ENCODE results near the gene SHISA7. TPM values are rescaled to one million over a fixed set of nuclear protein-coding genes. Genes with fewer than 3 reads are reported as not detected.

SHISA7 gene
- total RNA-seq, 8 experiments from 2014 or later, result 0.10 to 3.4 (median 1.5) TPM

DNA sequence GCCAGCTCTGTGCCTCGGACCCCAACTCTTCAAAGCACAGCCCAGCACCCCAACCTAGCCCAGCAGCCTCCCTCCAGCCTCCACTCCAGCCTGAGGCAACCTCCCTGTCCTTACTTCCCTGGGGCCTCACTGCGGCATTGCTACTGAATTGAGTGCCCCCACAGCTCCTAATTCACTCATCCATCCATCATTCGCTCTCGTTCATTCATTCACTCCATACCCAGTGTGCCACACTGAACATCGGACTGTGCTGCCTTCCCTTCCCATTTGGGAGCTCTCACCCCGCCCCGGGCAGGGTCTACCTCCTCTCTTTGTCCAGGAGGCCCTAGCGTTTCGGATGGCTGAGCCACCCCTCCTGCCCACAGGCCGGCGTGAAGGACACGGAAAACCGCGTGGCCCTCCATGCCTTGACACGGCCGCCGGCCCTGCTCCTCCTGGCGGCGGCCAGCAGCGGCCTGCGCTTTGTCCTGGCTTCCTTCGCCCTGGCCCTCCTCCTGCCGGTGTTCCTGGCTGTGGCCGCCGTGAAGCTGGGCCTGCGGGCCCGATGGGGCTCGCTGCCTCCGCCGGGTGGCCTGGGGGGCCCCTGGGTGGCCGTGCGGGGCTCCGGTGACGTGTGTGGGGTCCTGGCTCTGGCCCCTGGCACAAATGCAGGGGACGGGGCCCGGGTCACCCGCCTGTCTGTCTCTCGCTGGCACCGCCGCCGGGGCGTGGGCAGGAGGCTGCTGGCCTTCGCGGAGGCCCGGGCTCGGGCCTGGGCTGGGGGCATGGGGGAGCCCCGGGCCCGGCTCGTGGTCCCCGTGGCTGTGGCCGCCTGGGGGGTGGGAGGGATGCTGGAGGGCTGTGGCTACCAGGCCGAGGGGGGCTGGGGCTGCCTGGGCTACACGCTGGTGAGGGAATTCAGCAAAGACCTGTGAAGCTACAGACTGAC lies 43.2 kb upstream of the SHISA7 start:
- peak in 2 of 8 experiments; percentile 3 to 16 for ATAC-seq (replicated peaks in 6 of 8)
- H3K4me3 ChIP-seq, result peak overlapping the region; percentile 17 to 91 (median 77)
- peak overlapping the region; percentile 59 to 80 for H3K27ac ChIP-seq
- WGBS, 10 experiments, result 20 to 100% (median 50%) methylated on average over 1 to 14 of the region's 53 CpGs; no CpG with 5 or more reads in 3 of the 10 experiments
- H3K4me1 ChIP-seq (replicated peaks in 1 of 2), result peaks cover 46 to 62% of the 10 kb centered on the region in 2 donors
- in situ Hi-C loops (cut with MboI; ENCODE audit: low pct_unique_long_range_greater_than_20kb in 2 of 9, low sequenced_read_pairs in 9 of 9, unreplicated experiment in 9 of 9), result loop anchor here in 1 of 9 experiments (25.0 kb wide), 1 partner anchor 349 kb away; the partner anchor contains the start of gene TNNT1

GRCh38 chr19:55485439-55486011 lies 42.4 kb upstream of the SHISA7 start:
- H3K27ac ChIP-seq, result peak overlapping the region; percentile 86 to 91
- 0 to 80% methylated on average over 1 of the region's 18 CpGs; no CpG with 5 or more reads in 8 of the 10 experiments for WGBS, 10 experiments
- H3K4me1 ChIP-seq (replicated peaks in 1 of 2), result peaks cover 46 to 58% of the 10 kb centered on the region in 2 donors
- H3K4me3 ChIP-seq, result peak overlapping the region; percentile 74 to 91 (median 77)
- in situ Hi-C loops (cut with MboI; ENCODE audit: low pct_unique_long_range_greater_than_20kb in 2 of 9, low sequenced_read_pairs in 9 of 9, unreplicated experiment in 9 of 9), result loop anchor here in 1 of 9 experiments (25.0 kb wide), 1 partner anchor 348 kb away; the partner anchor contains the start of gene TNNT1
- ATAC-seq (replicated peaks in 6 of 8), result peak in 1 of 8 experiments; percentile 1

- 0 to 30% methylated on average over 2 of the region's 78 CpGs; no CpG with 5 or more reads in 8 of the 10 experiments for WGBS, 10 experiments
- Histone ChIP-seq H3K4me1 (replicated peaks in 1 of 2) (peaks cover 46 to 53% of the 10 kb centered on the region in 2 donors), H3K4me3 (peak within 1 kb of the TSS; percentile 74 to 91 (median 77)), H3K27ac (peak within 1 kb of the TSS; percentile 86 to 91)
- ATAC-seq (replicated peaks in 6 of 8), result peak; percentile 54 to 82 (median 63)
- in situ Hi-C loops (cut with MboI; ENCODE audit: low pct_unique_long_range_greater_than_20kb in 2 of 9, low sequenced_read_pairs in 9 of 9, unreplicated experiment in 9 of 9), result loop anchor here in 1 of 9 experiments (25.0 kb wide), 1 partner anchor 348 kb away; the partner anchor contains the start of gene TNNT1
Observed at GRCh38 chr19:55484593-55485438, 41.7 kb upstream of the SHISA7 start, which contains the start of gene NAT14. NAT14 (plus strand) TSS chr19:55485188; CDS start chr19:55485709, 521 bp downstream.

- in situ Hi-C loops (cut with MboI; ENCODE audit: low pct_unique_long_range_greater_than_20kb in 2 of 9, low sequenced_read_pairs in 9 of 9, unreplicated experiment in 9 of 9), result loop anchor here in 1 of 9 experiments (25.0 kb wide), 1 partner anchor 347 kb away; the partner anchor contains the start of gene TNNT1
- Histone ChIP-seq H3K4me3 (peak overlapping the region; percentile 74 to 91 (median 77)), H3K4me1 (replicated peaks in 1 of 2) (peaks cover 38 to 45% of the 10 kb centered on the region in 2 donors), H3K27ac (peak overlapping the region; percentile 86 to 91)
- ATAC-seq (replicated peaks in 6 of 8), result no peak
- 20 to 96% (median 64%) methylated on average over 1 to 7 of the region's 46 CpGs; no CpG with 5 or more reads in 6 of the 10 experiments for WGBS, 10 experiments
Observed at GRCh38 chr19:55483706-55484592, 40.8 kb upstream of the SHISA7 start.

DNA sequence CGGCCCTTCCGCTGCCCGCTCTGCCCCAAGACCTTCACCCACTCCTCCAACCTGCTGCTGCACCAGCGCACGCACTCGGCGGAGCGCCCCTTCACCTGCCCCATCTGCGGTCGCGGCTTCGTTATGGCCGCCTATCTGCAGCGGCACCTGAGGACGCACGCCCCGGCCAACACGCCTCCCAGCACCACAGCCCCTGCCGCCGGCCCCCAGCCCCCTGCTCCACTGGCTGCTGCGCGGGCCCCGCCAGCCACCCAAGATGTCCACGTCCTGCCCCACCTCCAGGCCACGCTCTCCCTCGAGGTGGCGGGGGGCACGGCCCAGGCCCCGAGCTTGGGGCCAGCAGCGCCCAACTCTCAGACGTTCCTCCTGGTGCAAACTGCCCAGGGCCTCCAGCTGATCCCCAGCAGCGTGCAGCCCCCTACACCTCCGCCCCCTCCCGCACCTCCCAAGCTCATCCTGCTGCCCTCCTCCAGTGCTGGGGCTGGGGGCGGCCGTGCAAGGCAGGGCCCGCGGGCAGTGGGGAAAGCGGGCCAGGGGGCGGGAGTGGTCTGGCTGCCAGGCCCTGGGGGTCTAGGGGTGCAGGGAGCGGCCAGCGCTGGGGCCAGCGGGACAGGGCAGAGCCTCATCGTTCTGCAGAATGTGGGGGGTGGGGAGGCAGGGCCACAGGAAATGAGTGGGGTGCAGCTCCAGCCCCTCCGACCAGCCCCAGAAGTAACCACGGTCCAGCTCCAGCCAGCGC lies 40.0 kb upstream of the SHISA7 start:
- no peak for ATAC-seq (replicated peaks in 6 of 8)
- in situ Hi-C loops (cut with MboI; ENCODE audit: low pct_unique_long_range_greater_than_20kb in 2 of 9, low sequenced_read_pairs in 9 of 9, unreplicated experiment in 9 of 9), result loop anchor here in 1 of 9 experiments (25.0 kb wide), 1 partner anchor 346 kb away; the partner anchor contains the start of gene TNNT1
- H3K27ac ChIP-seq, result no peak overlapping the region

GRCh38 chr19:55482156-55482961 lies 39.3 kb upstream of the SHISA7 start:
- in situ Hi-C loops (cut with MboI; ENCODE audit: low pct_unique_long_range_greater_than_20kb in 2 of 9, low sequenced_read_pairs in 9 of 9, unreplicated experiment in 9 of 9), result loop anchor here in 1 of 9 experiments (25.0 kb wide), 1 partner anchor 345 kb away; the partner anchor contains the start of gene TNNT1
- ATAC-seq (replicated peaks in 6 of 8), result no peak
- Histone ChIP-seq H3K4me3 (no peak overlapping the region), H3K27ac (no peak overlapping the region), H3K4me1 (replicated peaks in 1 of 2) (peaks cover 36 to 41% of the 10 kb centered on the region in 2 donors)
- WGBS, 10 experiments, result 87 to 100% methylated on average over 3 to 6 of the region's 83 CpGs; no CpG with 5 or more reads in 8 of the 10 experiments

More for the DNA sequence above, 40.0 kb upstream of the SHISA7 start:
- Histone ChIP-seq H3K4me1 (replicated peaks in 1 of 2) (peaks cover 36 to 40% of the 10 kb centered on the region in 2 donors), H3K4me3 (no peak overlapping the region)
- 94% methylated on average over 7 of the region's 47 CpGs; no CpG with 5 or more reads in 9 of the 10 experiments for WGBS, 10 experiments

DNA sequence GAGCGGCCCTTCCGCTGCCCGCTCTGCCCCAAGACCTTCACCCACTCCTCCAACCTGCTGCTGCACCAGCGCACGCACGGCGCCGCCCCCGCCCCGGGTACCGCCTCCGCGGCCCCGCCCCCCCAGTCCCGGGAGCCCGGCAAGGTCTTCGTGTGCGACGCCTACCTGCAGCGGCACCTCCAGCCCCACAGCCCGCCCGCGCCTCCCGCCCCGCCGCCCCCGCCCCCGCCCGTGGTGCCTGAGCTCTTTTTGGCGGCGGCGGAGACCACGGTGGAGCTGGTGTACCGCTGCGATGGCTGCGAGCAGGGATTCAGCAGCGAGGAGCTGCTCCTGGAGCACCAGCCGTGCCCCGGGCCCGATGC lies 38.7 kb upstream of the SHISA7 start:
- in situ Hi-C loops (cut with MboI; ENCODE audit: low pct_unique_long_range_greater_than_20kb in 2 of 9, low sequenced_read_pairs in 9 of 9, unreplicated experiment in 9 of 9), result loop anchor here in 1 of 9 experiments (25.0 kb wide), 1 partner anchor 344 kb away; the partner anchor contains the start of gene TNNT1
- no CpG with 5 or more reads among the region's 40 CpGs for WGBS, 10 experiments
- ATAC-seq (replicated peaks in 6 of 8), result no peak
- H3K4me3 ChIP-seq, result no peak overlapping the region
- peaks cover 30 to 36% of the 10 kb centered on the region in 2 donors for H3K4me1 ChIP-seq (replicated peaks in 1 of 2)
- no peak overlapping the region for H3K27ac ChIP-seq

DNA sequence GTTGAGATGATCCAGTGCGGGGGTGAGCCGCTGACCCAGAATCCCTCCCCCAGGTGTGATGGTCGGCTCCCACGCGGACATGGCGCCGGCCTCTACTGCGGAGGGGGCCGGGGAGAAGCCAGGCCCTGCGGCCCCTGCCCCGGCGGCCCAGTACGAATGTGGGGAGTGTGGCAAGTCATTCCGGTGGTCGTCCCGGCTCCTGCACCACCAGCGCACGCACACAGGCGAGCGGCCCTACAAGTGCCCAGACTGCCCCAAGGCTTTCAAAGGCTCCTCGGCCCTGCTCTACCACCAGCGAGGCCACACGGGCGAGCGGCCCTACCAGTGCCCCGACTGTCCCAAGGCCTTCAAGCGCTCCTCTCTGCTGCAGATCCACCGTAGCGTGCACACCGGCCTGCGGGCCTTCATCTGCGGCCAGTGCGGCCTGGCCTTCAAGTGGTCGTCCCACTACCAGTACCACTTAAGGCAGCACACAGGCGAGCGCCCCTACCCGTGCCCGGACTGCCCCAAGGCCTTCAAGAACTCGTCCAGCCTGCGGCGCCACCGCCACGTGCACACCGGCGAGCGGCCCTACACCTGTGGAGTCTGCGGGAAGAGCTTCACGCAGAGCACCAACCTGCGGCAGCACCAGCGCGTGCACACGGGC lies 38.2 kb upstream of the SHISA7 start:
- in situ Hi-C loops (cut with MboI; ENCODE audit: low pct_unique_long_range_greater_than_20kb in 2 of 9, low sequenced_read_pairs in 9 of 9, unreplicated experiment in 9 of 9), result loop anchor here in 1 of 9 experiments (25.0 kb wide), 1 partner anchor 344 kb away; the partner anchor contains the start of gene TNNT1
- WGBS, 10 experiments, result 80 to 93% methylated on average over 2 to 9 of the region's 52 CpGs; no CpG with 5 or more reads in 8 of the 10 experiments

GRCh38 chr19:55479451-55480230 lies 36.5 kb upstream of the SHISA7 start:
- ATAC-seq (replicated peaks in 6 of 8), result no peak
- Histone ChIP-seq H3K4me3 (no peak overlapping the region), H3K27ac (no peak overlapping the region), H3K4me1 (replicated peaks in 1 of 2) (peaks cover 26 to 31% of the 10 kb centered on the region in 2 donors)
- in situ Hi-C loops (cut with MboI; ENCODE audit: low pct_unique_long_range_greater_than_20kb in 2 of 9, low sequenced_read_pairs in 9 of 9, unreplicated experiment in 9 of 9), result loop anchor here in 1 of 9 experiments (25.0 kb wide), 1 partner anchor 342 kb away; the partner anchor contains the start of gene TNNT1
- 56 to 100% (median 80%) methylated on average over 1 to 5 of the region's 15 CpGs; no CpG with 5 or more reads in 1 of the 10 experiments for WGBS, 10 experiments

More for the DNA sequence above, 38.2 kb upstream of the SHISA7 start:
- H3K27ac ChIP-seq, result no peak overlapping the region
- H3K4me3 ChIP-seq, result no peak overlapping the region
- ATAC-seq (replicated peaks in 6 of 8), result no peak
- peaks cover 25 to 31% of the 10 kb centered on the region in 2 donors for H3K4me1 ChIP-seq (replicated peaks in 1 of 2)
